Colonic mucosa (tissue), 4 donors: ENCODE results near the gene NRG2. TPM values are rescaled to one million over a fixed set of nuclear protein-coding genes. Genes with fewer than 3 reads are reported as not detected.

Source experiments
- DNase-seq: peaks from one replicate; pipeline ENCODE4 v3.0.0-alpha.2; 2020
- H3K27ac ChIP-seq: fragments of 200-600 bp; one replicate; pipeline ENCODE4 v1.8.0; 2021
- H3K27me3 ChIP-seq: fragments of 200-600 bp; one replicate; pipeline ENCODE4 v1.8.0; 2021
- H3K36me3 ChIP-seq: fragments of 200-600 bp; one replicate; pipeline ENCODE4 v1.8.0; 2021
- H3K4me1 ChIP-seq: fragments of 200-600 bp; one replicate; pipeline ENCODE4 v1.8.0; 2021; ENCODE audit warnings: mild to moderate bottlenecking
- H3K4me3 ChIP-seq: fragments of 200-600 bp; one replicate; pipeline ENCODE4 v1.8.0; 2021
- H3K9ac ChIP-seq, 2 donors: one replicate each; pipeline ENCODE4 v1.7.0; 2013; ENCODE audit warnings: control low read depth in 2 of 2, low read depth in 2 of 2, low read length in 2 of 2
- H3K9me3 ChIP-seq: fragments of 200-600 bp; one replicate; pipeline ENCODE4 v1.8.0; 2021
- CTCF ChIP-seq: fragments of 200-600 bp; IDR thresholded peaks from one replicate; pipeline ENCODE4 v1.8.0; 2022; ENCODE audit warnings: antibody characterized with exemption, mild to moderate bottlenecking
- intact Hi-C: fragments of 100-400 bp; cut with DNase I; formaldehyde crosslinking; loops from one replicate; pipeline ENCODE4 v1.14.1; 2022
- total RNA-seq, 2 donors: library from RNA; stranded (reverse); fragmentation: NEBNext Ultra II Directional in 1 of 2; extraction: Animal tissue kit (Norgen Biotek cat#: 25700) in 1 of 2; gene quantifications; one replicate each; pipeline ENCODE4 v1.2.1, GENCODE V29; 2021
- donor health status: healthy.
- donor health status: DM: no; HTN: no; CAD: no.
- donor health status: DM: no; HTN: no; CAD: no.

Gene NRG2
- total RNA-seq, 2 donors from 2014 or later = 0.10 to 0.48 TPM

GRCh38 chr5:140060816-140061215 lies 17.7 kb upstream of the NRG2 start:
- Histone ChIP-seq H3K27me3 (no peaks in the 10 kb centered on the region), H3K4me3 (no peak overlapping the region), H3K9ac (no peak overlapping the region), H3K9me3 (no peaks in the 10 kb centered on the region), H3K27ac (no peak overlapping the region), H3K4me1 (no peaks in the 10 kb centered on the region), H3K36me3 (no peaks in the 10 kb centered on the region)
- DNase-seq = no peak
- TF ChIP-seq CTCF = no peak
- intact Hi-C loops = no loop called here

- Histone ChIP-seq H3K4me3 (no peak overlapping the region), H3K9ac (no peak overlapping the region), H3K27ac (no peak overlapping the region), H3K36me3 (no peaks in the 10 kb centered on the region), H3K9me3 (no peaks in the 10 kb centered on the region), H3K4me1 (no peaks in the 10 kb centered on the region), H3K27me3 (no peaks in the 10 kb centered on the region)
- TF ChIP-seq CTCF = no peak
- DNase-seq = no peak
- intact Hi-C loops = no loop called here
Observed at GRCh38 chr5:140058212-140058932, 15.3 kb upstream of the NRG2 start.

- intact Hi-C loops = no loop called here
- no peak for DNase-seq
- H3K36me3 ChIP-seq = no peaks in the 10 kb centered on the region
- no peak overlapping the region for H3K9ac ChIP-seq
- no peaks in the 10 kb centered on the region for H3K4me1 ChIP-seq
- TF ChIP-seq CTCF = no peak
- no peaks in the 10 kb centered on the region for H3K27me3 ChIP-seq
- no peak overlapping the region for H3K27ac ChIP-seq
- H3K4me3 ChIP-seq = no peak overlapping the region
- no peaks in the 10 kb centered on the region for H3K9me3 ChIP-seq
Observed at GRCh38 chr5:140056880-140057279, 13.8 kb upstream of the NRG2 start.

- intact Hi-C loops = no loop called here
- no peak for TF ChIP-seq CTCF
- Histone ChIP-seq H3K9me3 (no peaks in the 10 kb centered on the region), H3K4me1 (no peaks in the 10 kb centered on the region), H3K27me3 (no peaks in the 10 kb centered on the region), H3K27ac (no peak overlapping the region), H3K36me3 (no peaks in the 10 kb centered on the region), H3K9ac (no peak overlapping the region), H3K4me3 (no peak overlapping the region)
- DNase-seq = no peak
Observed at GRCh38 chr5:140055152-140055551, 12.1 kb upstream of the NRG2 start.

- no peak overlapping the region for H3K4me3 ChIP-seq
- H3K9me3 ChIP-seq = no peaks in the 10 kb centered on the region
- no peaks in the 10 kb centered on the region for H3K36me3 ChIP-seq
- H3K27ac ChIP-seq = no peak overlapping the region
- DNase-seq = no peak
- intact Hi-C loops = no loop called here
- no peak overlapping the region for H3K9ac ChIP-seq
- no peak for TF ChIP-seq CTCF
- no peaks in the 10 kb centered on the region for H3K27me3 ChIP-seq
- H3K4me1 ChIP-seq = no peaks in the 10 kb centered on the region
Observed at GRCh38 chr5:140054086-140054689, 11.1 kb upstream of the NRG2 start.
